Skeletal muscle cell (primary cell): ENCODE results near the gene CXCL13.
"Not testable (repeated sequence)": the region's sequence is repeated elsewhere in the genome, so short reads cannot be mapped to it uniquely, and the experiment has no call there.

Experiments
- DNase-seq: peaks from one replicate; pipeline ENCODE4 v3.0.0-alpha.2; 2010; ENCODE audit warnings: low read depth
- H3K4me3 ChIP-seq: 2 replicates; pipeline ENCODE4 v1.5.1; 2011; ENCODE audit warnings: low read depth, mild to moderate bottlenecking, control low read depth, low read length, moderate library complexity

CXCL13 gene

GRCh38 chr4:77600521-77601451 is 4.8 kb upstream of the CXCL13 start:
- H3K4me3 ChIP-seq: no peak overlapping the region
- DNase-seq: no peak

- no peak for DNase-seq
- no peak overlapping the region for H3K4me3 ChIP-seq
Observed at GRCh38 chr4:77601614-77602187, 3.9 kb upstream of the CXCL13 start.

GRCh38 chr4:77613267-77613666 is 7.6 kb downstream of the CXCL13 start:
- H3K4me3 ChIP-seq: no peak overlapping the region
- no peak for DNase-seq

- H3K4me3 ChIP-seq: no peak overlapping the region
- DNase-seq: no peak
Observed at GRCh38 chr4:77615153-77615552, 9.5 kb downstream of the CXCL13 start.

- H3K4me3 ChIP-seq: no peak overlapping the region
- DNase-seq: no peak
Observed at GRCh38 chr4:77617203-77617602, 11.6 kb downstream of the CXCL13 start.

- peak; percentile 33 for DNase-seq
- no peak overlapping the region for H3K4me3 ChIP-seq
Observed at GRCh38 chr4:77618383-77619241, 13.0 kb downstream of the CXCL13 start.

GRCh38 chr4:77619408-77619807 is 13.8 kb downstream of the CXCL13 start:
- no peak for DNase-seq
- no peak overlapping the region for H3K4me3 ChIP-seq

GRCh38 chr4:77621254-77621653 is 15.6 kb downstream of the CXCL13 start:
- DNase-seq: no peak
- H3K4me3 ChIP-seq: no peak overlapping the region

- no peak overlapping the region for H3K4me3 ChIP-seq
- DNase-seq: no peak
Observed at GRCh38 chr4:77623091-77623490, 17.5 kb downstream of the CXCL13 start.

- DNase-seq: no peak
- H3K4me3 ChIP-seq: no peak overlapping the region
Observed at GRCh38 chr4:77624213-77624612, 18.6 kb downstream of the CXCL13 start.

GRCh38 chr4:77625485-77625884 is 19.9 kb downstream of the CXCL13 start:
- no peak for DNase-seq
- H3K4me3 ChIP-seq: no peak overlapping the region

- DNase-seq: no peak
- H3K4me3 ChIP-seq: no peak overlapping the region
Observed at GRCh38 chr4:77629885-77630284, 24.3 kb downstream of the CXCL13 start.

GRCh38 chr4:77631276-77631675 is 25.7 kb downstream of the CXCL13 start:
- no peak for DNase-seq
- H3K4me3 ChIP-seq: no peak overlapping the region

- no peak for DNase-seq
- H3K4me3 ChIP-seq: no peak overlapping the region
Observed at GRCh38 chr4:77634132-77634785, 28.6 kb downstream of the CXCL13 start.

- no peak overlapping the region for H3K4me3 ChIP-seq
- no peak for DNase-seq
Observed at GRCh38 chr4:77635246-77635645, 29.6 kb downstream of the CXCL13 start.

- no peak for DNase-seq
- no peak overlapping the region for H3K4me3 ChIP-seq
Observed at GRCh38 chr4:77635876-77636275, 30.3 kb downstream of the CXCL13 start.

- DNase-seq: peak; percentile 93
- H3K4me3 ChIP-seq: no peak overlapping the region
Observed at GRCh38 chr4:77636902-77637301, 31.3 kb downstream of the CXCL13 start.

- not testable (repeated sequence) for DNase-seq, H3K4me3 ChIP-seq
Observed at GRCh38 chr4:77644069-77644468, 38.4 kb downstream of the CXCL13 start.

- DNase-seq: no peak
- H3K4me3 ChIP-seq: no peak overlapping the region
Observed at GRCh38 chr4:77650787-77651186, 45.2 kb downstream of the CXCL13 start.

- no peak for DNase-seq
- no peak overlapping the region for H3K4me3 ChIP-seq
Observed at GRCh38 chr4:77651820-77652219, 46.2 kb downstream of the CXCL13 start.
